Thoracic aorta (tissue), 2 donors: Measurements from ENCODE around the gene RBM12. TPM values are rescaled to one million over a fixed set of nuclear protein-coding genes. Genes with fewer than 3 reads are reported as not detected.
A peak's percentile ranks its signal among the peaks of the same experiment; 100 is the strongest.

Experiments used
- ATAC-seq: fragments of 150-250 bp; one replicate; pipeline ENCODE4 v1.8.0; 2017; ENCODE audit warnings: low read depth; ENCODE audit not compliant: insufficient number of reproducible peaks, low FRiP score
- DNase-seq: peaks from one replicate; pipeline ENCODE4 v3.0.0-alpha.2; 2020; ENCODE audit warnings: low spot score
- H3K27ac ChIP-seq, 2 donors: fragments of 200-600 bp; sonication (generic); 1 replicate in 1 of 2; 2 replicates in 1 of 2; pipeline ENCODE4 v1.5.1; 2016; ENCODE audit warnings: mild to moderate bottlenecking in 2 of 2, moderate library complexity in 2 of 2
- H3K27me3 ChIP-seq: fragments of 200-600 bp; sonication (generic); replicated peaks from 2 replicates; pipeline ENCODE4 v1.6.0; 2016; ENCODE audit warnings: mild to moderate bottlenecking; ENCODE audit not compliant: insufficient read depth
- H3K36me3 ChIP-seq: fragments of 200-600 bp; sonication (generic); one replicate; pipeline ENCODE4 v1.5.1; 2016
- H3K4me1 ChIP-seq, 2 donors: fragments of 200-600 bp; sonication (generic); 1 replicate in 1 of 2; 2 replicates in 1 of 2; pipeline versions ENCODE4 v1.5.1 to v1.6.0; 2016; ENCODE audit warnings: low read depth in 2 of 2, mild to moderate bottlenecking in 1 of 2; ENCODE audit not compliant: control insufficient read depth in 1 of 2
- H3K4me3 ChIP-seq: fragments of 200-600 bp; sonication (generic); 2 replicates; pipeline ENCODE4 v1.5.1; 2016; ENCODE audit warnings: mild to moderate bottlenecking
- H3K9me3 ChIP-seq: fragments of 200-600 bp; sonication (generic); 2 replicates; pipeline ENCODE4 v1.5.1; 2016
- CTCF ChIP-seq: fragments of 200-600 bp; sonication (generic); IDR thresholded peaks from one replicate; pipeline ENCODE4 v1.5.1; 2019; ENCODE audit warnings: antibody characterized with exemption
- total RNA-seq, 2 donors: library from RNA; depleted of rRNA; stranded (reverse); fragments of >200 nt; gene quantifications; one replicate each; pipeline versions ENCODE4 v1.1.0 to v1.2.3, GENCODE V29; 2016

The RBM12 gene
- total RNA-seq, 2 donors from 2014 or later: 21.7 to 43.4 TPM

- ATAC-seq: no peak
- Histone ChIP-seq H3K9me3 (no peaks in the 10 kb centered on the region), H3K4me3 (no peak overlapping the region), H3K36me3 (peaks cover 9% of the 10 kb centered on the region), H3K4me1 (peaks cover 15 to 24% of the 10 kb centered on the region in 2 donors), H3K27ac (no peak overlapping the region), H3K27me3 (no peaks in the 10 kb centered on the region)
- no peak for TF ChIP-seq CTCF
- DNase-seq: no peak
These were observed 1.2 kb upstream of the RBM12 start for GRCh38 chr20:35665949-35666288.

- Histone ChIP-seq H3K27me3 (no peaks in the 10 kb centered on the region), H3K4me3 (peak overlapping the region; percentile 85), H3K27ac (peak overlapping the region; percentile 92 to 97), H3K9me3 (no peaks in the 10 kb centered on the region), H3K36me3 (no peaks in the 10 kb centered on the region), H3K4me1 (peaks cover 26 to 43% of the 10 kb centered on the region in 2 donors)
- ATAC-seq: no peak
- no peak for TF ChIP-seq CTCF
- DNase-seq: no peak
These were observed 909 bp downstream of the RBM12 start for GRCh38 chr20:35663516-35664465.

GRCh38 chr20:35662551-35662950, 2.1 kb downstream of the RBM12 start:
- H3K36me3 ChIP-seq: no peaks in the 10 kb centered on the region
- H3K9me3 ChIP-seq: no peaks in the 10 kb centered on the region
- no peak for TF ChIP-seq CTCF
- H3K27me3 ChIP-seq: no peaks in the 10 kb centered on the region
- DNase-seq (no peak), ATAC-seq (no peak)
- peak overlapping the region; percentile 27 to 36 for H3K27ac ChIP-seq
- peak overlapping the region; percentile 85 for H3K4me3 ChIP-seq
- H3K4me1 ChIP-seq: peaks cover 26 to 53% of the 10 kb centered on the region in 2 donors

- Histone ChIP-seq H3K4me1 (peaks cover 32 to 60% of the 10 kb centered on the region in 2 donors), H3K9me3 (no peaks in the 10 kb centered on the region), H3K27ac (peak overlapping the region; percentile 27 to 36), H3K27me3 (no peaks in the 10 kb centered on the region), H3K4me3 (peak overlapping the region; percentile 85), H3K36me3 (no peaks in the 10 kb centered on the region)
- no peak for ATAC-seq
- DNase-seq: no peak
- no peak for TF ChIP-seq CTCF
These were observed 2.8 kb downstream of the RBM12 start for GRCh38 chr20:35661908-35662307.

- no peak for TF ChIP-seq CTCF
- peak overlapping the region; percentile 85 for H3K4me3 ChIP-seq
- H3K4me1 ChIP-seq: peaks cover 33 to 68% of the 10 kb centered on the region in 2 donors
- H3K9me3 ChIP-seq: no peaks in the 10 kb centered on the region
- H3K27ac ChIP-seq: peak overlapping the region; percentile 10 to 36
- no peaks in the 10 kb centered on the region for H3K36me3 ChIP-seq
- ATAC-seq (no peak), DNase-seq (no peak)
- no peaks in the 10 kb centered on the region for H3K27me3 ChIP-seq
These were observed 3.6 kb downstream of the RBM12 start for GRCh38 chr20:35661053-35661452.
